ENCODE data around the gene SLC30A9.

The SLC30A9 gene

DNA sequence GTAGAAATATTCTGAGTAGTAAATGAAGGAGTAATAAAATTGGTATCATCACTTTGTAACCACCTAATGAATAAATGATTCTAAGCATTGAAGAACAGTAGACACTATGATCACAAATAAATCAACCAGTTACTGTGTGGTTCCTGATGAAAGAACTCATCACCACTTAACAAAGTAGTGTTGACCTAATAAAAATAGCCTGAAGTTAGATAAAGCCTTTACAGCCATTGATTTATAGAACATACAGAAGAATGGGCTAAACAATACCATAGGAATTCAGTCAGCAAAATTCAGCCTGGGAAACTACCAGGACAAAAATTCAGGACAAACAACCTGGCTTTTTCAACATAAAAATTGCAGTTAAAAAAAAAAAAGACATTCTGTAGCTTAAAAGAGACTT, 9.0 kb downstream of the SLC30A9 start:
- no peak for DNase-seq (ENCODE audit: low read depth)

GRCh38 chr4:42008011-42008786, 17.9 kb downstream of the SLC30A9 start:
- no peak for DNase-seq (ENCODE audit: low read depth)

- DNase-seq (ENCODE audit: low read depth): no peak
Measured at GRCh38 chr4:42015438-42015837, 25.1 kb downstream of the SLC30A9 start.

GRCh38 chr4:42018451-42018850, 28.1 kb downstream of the SLC30A9 start:
- no peak for DNase-seq (ENCODE audit: low read depth)

DNA sequence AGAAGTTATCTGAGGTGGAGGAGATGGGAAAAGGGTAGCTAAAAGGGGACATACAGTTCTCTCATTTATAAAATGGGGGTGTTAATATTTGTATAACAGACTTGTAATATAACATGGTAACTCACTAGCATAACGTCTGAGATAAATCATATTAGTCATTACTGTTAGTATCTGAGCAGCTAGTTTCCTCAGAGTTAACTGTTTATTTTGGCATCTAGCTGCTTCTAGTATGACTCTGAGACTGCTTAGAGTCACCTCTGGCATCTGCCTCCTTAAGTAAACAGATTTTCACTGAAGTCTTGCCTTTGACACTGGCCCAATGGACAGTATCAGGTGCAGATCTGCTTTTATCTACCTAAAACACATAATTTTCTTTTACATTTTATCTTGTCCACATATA, 58.1 kb downstream of the SLC30A9 start:
- no peak for DNase-seq (ENCODE audit: low read depth)

DNA sequence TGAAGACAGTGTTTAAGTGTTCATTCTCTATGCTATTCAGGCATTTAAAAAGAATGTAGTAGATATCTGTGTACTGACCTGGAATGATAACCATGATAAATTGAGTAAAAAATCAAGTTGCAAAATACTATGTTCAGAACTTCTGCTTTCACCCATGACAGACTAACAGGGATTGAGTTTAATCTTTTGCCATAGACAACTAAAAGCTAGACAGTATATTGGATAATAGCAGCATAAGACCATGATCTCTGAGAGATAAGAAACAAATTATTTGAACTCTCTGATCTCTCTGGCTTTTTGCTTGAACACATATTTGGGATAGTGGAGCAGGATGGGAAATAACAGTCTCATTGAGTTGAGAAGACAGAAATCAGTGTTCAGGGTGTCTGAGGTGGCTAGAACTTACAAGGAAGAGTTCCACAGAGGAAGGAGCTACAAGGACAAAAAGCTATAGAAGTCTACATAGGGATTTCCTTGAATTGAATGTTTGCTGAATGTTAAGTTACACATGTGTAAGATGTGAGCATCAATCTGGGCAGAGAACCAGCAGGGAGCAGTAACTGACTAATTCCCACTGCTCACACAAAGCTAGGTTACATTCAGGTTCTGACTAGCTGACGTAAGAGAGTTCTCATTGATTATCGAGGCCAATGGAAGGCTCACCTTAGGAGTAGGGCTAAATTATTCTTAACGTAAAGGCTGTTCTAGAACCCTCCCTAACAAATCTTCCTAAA, 60.4 kb downstream of the SLC30A9 start:
- no peak for DNase-seq (ENCODE audit: low read depth)

DNA sequence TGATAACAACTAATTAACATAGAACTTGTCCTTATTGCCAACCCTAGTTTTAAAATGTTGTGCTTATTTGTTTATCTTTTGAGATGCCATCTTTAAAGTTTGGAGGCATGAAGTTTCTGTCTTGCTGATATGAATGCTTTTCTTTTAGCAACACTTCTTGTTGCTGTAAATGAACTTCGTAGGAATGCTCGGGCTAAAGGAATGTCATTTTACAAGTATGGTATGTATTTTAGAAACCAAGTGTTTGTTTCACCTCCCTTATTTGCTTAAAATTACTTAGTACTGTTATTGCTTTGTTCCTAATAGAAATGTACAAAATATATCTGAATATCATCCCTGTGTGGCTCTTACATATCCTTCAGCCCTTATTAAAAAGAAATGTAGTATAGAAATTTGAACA, 76.1 kb downstream of the SLC30A9 start:
- DNase-seq (ENCODE audit: low read depth): no peak

DNA sequence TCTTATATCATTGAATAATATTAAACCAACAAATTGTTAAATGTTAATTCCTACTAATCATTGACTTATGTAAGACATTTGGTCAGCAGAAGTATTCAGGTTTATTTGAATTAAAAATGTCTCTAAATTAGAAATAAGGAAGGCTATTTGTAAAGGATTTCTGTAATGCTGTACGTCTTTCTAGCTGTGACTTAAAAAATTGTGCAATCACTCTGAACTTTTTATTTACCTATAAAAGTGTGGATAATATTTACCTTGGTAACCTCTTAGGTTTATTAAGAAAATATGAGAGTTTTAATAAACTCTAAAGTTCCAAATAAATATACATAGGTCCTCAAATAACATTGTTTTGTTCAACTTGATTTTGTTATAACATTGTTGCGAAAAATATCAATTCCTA, 76.9 kb downstream of the SLC30A9 start:
- no peak for DNase-seq (ENCODE audit: low read depth)

GRCh38 chr4:42070463-42070862, 80.1 kb downstream of the SLC30A9 start:
- no peak for DNase-seq (ENCODE audit: low read depth)

GRCh38 chr4:42074294-42074693, 84.0 kb downstream of the SLC30A9 start:
- DNase-seq (ENCODE audit: low read depth): no peak

DNA sequence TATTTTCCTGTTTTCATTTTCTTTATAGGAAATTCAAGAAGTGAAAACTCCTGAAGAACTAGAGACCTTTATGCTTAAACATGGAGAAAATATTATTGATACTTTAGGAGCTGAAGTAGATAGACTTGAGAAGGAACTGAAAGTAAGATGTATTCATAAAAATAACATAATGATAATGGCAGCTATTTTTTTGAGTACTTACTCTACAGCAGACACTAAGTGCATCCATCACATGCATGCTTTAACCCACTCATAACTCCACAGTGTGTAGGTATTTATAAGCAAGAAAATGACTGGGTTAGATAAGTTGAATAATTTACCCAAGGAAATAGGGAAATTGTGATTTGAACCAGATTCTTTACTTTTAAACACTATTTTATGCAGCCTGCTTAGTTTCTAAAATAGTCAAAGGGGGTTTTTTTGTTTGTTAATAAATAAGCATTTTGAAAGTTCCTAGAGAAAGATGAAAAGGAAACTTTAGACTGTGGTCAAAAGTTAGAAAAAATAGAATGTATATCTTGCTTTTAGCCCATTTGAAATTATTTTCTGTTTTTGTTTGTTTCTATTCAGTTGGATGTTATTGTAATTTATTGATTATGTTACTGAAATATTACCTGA, 88.0 kb downstream of the SLC30A9 start:
- no peak for DNase-seq (ENCODE audit: low read depth)

GRCh38 chr4:42080306-42080705, 90.0 kb downstream of the SLC30A9 start:
- DNase-seq (ENCODE audit: low read depth): no peak

DNA sequence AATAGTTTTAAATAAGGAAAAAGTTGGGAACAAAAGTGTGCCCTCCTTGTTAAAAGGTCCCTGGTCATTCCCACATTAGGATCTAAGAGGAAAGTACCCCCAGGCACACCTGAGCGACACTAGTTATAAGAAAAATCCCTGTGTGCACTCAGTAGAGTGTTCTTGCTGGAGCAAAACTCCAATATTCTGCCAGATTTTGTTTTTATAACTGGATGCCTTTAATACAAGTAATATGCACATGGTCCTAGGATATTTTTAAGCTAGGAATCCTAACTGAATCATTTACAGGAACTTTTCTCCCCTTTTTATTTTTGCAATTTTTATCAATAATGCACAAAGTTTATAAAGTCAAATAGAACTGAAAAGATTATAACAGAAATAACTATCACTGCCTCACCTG, 93.5 kb downstream of the SLC30A9 start:
- no peak for DNase-seq (ENCODE audit: low read depth)

DNA sequence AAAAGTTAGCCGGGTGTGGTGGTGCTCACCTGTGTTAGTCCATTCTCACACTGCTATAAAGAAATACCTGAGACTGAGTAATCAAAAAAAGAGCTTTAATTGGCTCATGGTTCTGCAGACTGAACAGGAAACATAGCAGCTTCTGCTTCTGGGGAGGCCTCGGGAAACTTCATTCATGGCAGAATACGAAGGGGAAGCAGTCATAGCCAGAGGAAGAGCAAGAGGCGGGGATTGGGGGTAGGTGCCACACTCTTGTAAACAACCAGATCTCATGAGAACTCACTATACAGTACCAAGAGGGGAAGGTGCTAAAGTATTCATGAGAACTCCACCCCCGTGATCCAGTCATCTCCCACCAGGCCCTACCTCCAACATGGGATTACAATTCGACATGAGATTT, 98.1 kb downstream of the SLC30A9 start:
- DNase-seq (ENCODE audit: low read depth): no peak

DNA sequence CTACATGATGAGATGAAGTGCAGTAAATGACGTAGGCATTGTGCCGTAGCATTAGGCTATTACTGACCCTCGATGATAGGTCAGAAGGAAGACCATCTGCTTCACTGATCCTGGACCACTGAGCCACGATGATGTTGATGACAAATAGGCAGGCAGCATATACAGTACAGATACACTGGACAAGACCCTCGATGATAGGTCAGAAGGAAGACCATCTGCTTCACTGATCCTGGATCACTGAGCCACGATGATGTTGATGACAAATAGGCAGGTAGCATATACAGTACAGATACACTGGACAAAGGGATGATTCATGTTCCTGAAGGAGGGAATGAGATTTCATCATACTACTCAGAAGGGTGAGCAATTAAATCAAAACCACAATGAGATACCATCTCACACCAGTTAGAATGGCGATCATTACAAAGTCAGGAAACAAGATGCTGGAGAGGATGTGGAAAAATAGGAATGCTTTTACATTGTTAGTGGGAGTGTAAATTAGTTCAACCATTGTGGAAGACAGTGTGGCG, 111.2 kb downstream of the SLC30A9 start:
- no peak for DNase-seq (ENCODE audit: low read depth)

- DNase-seq (ENCODE audit: low read depth): no peak
Measured at GRCh38 chr4:42104521-42104920, 114.2 kb downstream of the SLC30A9 start.

DNA sequence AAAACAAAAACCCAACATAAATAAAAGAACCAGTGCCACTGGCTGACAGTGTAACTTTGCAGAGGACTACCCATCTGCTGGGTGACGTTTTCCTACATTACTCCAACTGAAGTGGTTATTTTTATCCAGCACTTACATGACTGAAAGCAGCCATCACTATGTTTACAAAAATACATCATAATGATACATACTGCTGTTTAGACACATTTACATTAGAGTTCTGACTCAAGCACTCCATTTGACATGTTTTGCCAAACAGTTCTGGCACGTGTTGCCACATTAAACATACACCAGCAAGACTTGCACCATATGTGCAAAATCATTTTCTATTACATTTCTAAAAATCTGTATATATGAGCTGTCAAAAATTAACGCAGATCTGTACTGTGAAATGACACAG, 122.5 kb downstream of the SLC30A9 start:
- no peak for DNase-seq (ENCODE audit: low read depth)

- DNase-seq (ENCODE audit: low read depth): no peak
Measured at GRCh38 chr4:42119886-42120285, 129.6 kb downstream of the SLC30A9 start.

- no peak for DNase-seq (ENCODE audit: low read depth)
Measured at GRCh38 chr4:42122237-42122636, 131.9 kb downstream of the SLC30A9 start.

- DNase-seq (ENCODE audit: low read depth): no peak
Measured at GRCh38 chr4:42123071-42123644, 132.8 kb downstream of the SLC30A9 start.

GRCh38 chr4:42132099-42132498, 141.8 kb downstream of the SLC30A9 start:
- DNase-seq (ENCODE audit: low read depth): no peak

DNA sequence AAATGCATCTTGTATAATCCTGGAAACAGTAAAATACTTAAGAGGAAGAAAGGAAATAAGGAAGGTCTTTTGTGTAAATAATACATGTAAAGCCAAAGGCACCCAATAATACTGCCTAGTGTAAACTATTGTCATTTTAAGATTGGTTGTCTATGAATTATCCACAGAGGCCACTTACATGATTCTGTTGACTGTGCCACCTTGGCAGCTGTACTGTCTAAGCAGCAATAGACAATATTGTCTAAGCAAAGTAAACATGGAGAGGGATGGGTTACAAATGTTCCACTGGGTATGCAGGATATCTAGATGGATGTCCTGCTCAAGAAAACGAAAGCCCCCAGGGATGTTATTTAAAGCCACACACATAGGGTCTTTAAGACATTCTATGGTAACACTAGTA, 142.7 kb downstream of the SLC30A9 start:
- DNase-seq (ENCODE audit: low read depth): no peak

DNA sequence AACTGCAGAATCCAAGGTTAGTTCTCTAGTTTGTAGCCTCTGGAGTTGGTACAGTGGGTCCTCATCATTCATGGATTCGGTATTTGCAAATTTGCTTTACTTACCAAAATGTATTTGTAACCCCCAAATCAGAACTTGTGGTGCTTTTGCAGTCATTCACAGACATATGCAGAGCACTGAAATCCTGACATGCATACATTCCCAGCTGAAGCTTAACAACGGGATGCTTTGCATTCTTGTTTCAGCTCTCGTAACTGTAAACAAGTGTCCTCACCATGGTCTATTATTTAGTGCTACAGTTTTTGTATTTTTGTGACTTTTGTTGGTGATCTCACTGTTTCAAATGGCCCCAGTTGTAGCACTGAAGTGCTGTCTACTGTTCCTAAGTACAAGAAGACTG, 146.0 kb downstream of the SLC30A9 start:
- no peak for DNase-seq (ENCODE audit: low read depth)
